ENCODE results near the gene COMT.

DNA sequence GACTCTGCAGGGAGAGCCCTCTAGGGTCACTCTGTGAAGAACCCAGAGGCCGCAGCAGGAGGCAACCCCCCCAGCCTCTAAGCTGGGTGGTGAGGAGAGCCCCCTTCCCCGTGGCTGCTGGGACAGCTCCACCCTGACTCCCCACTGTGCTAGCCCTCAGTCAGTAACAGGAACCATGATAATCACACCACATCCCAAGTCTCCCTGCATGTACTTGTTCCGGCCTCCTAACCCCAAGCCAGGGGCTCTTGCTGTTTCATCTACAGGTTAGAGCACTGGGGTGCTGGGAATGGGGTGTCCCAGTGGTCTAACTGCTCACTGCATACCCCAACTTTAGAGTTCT lies 48.1 kb downstream of the COMT start:
- TF ChIP-seq CTCF (IDR thresholded peaks at IDR 0.05) (no peak), POLR2A (IDR thresholded peaks at IDR 0.05) (no peak)
